Liver (tissue), 3 donors: ENCODE measurements around the gene IQUB.

Experiments
- CTCF ChIP-seq: fragments of 150-350 bp; IDR thresholded peaks from 2 replicates; pipeline ENCODE4 v1.5.1; 2017; ENCODE audit warnings: improper control_type of control experiment, low read depth, low read length; ENCODE audit not compliant: missing input control
- EGR1 ChIP-seq, 2 donors: IDR thresholded peaks; 2 replicates each; pipeline ENCODE4 v1.6.1; 2016 to 2018; ENCODE audit warnings: antibody characterized with exemption in 2 of 2, low read depth in 2 of 2
- FOXA1 ChIP-seq: IDR thresholded peaks from 2 replicates; pipeline ENCODE4 v1.6.1; 2016; ENCODE audit warnings: antibody characterized with exemption
- FOXA2 ChIP-seq: IDR thresholded peaks from 2 replicates; pipeline ENCODE4 v1.6.1; 2016; ENCODE audit warnings: antibody characterized with exemption
- GABPA ChIP-seq, 2 donors: IDR thresholded peaks in 1 of 2; conservative IDR thresholded peaks in 1 of 2; 2 replicates each; pipeline ENCODE4 v1.6.1; 2016; ENCODE audit warnings: antibody characterized with exemption in 2 of 2, mild to moderate bottlenecking in 1 of 2, moderate library complexity in 1 of 2
- HNF4G ChIP-seq: IDR thresholded peaks from 2 replicates; pipeline ENCODE4 v1.6.1; 2016; ENCODE audit warnings: antibody characterized with exemption
- JUND ChIP-seq, 2 donors: IDR thresholded peaks; 2 replicates each; pipeline ENCODE4 v1.6.1; 2016; ENCODE audit warnings: antibody characterized with exemption in 2 of 2
- MAX ChIP-seq: IDR thresholded peaks from 2 replicates; pipeline ENCODE4 v1.6.1; 2016; ENCODE audit warnings: antibody characterized with exemption
- NR2F2 ChIP-seq: IDR thresholded peaks from 2 replicates; pipeline ENCODE4 v1.6.1; 2016; ENCODE audit warnings: antibody characterized with exemption
- RAD21 ChIP-seq, 2 donors: IDR thresholded peaks; 2 replicates each; pipeline ENCODE4 v1.6.1; 2016; ENCODE audit warnings: antibody characterized with exemption in 2 of 2, mild to moderate bottlenecking in 2 of 2
- REST ChIP-seq: IDR thresholded peaks from 2 replicates; pipeline ENCODE4 v1.6.1; 2016; ENCODE audit warnings: antibody characterized with exemption, mild to moderate bottlenecking
- SP1 ChIP-seq: IDR thresholded peaks from 2 replicates; pipeline ENCODE4 v1.6.1; 2018; ENCODE audit warnings: antibody characterized with exemption, mild to moderate bottlenecking
- TAF1 ChIP-seq: conservative IDR thresholded peaks from 2 replicates; pipeline ENCODE4 v1.6.1; 2016; ENCODE audit warnings: antibody characterized with exemption, mild to moderate bottlenecking
- ZBTB33 ChIP-seq: IDR thresholded peaks from 2 replicates; pipeline ENCODE4 v1.6.1; 2016; ENCODE audit warnings: antibody characterized with exemption
- donor health status: healthy.
- donor health status: healthy.

- TF ChIP-seq EGR1 (IDR thresholded peaks at IDR 0.05; ENCODE audit: low read depth in 2 of 2) = no peak
- TF ChIP-seq CTCF = no peak
- TF ChIP-seq HNF4G = no peak
- TF ChIP-seq MAX = no peak
- no peak for TF ChIP-seq JUND (IDR thresholded peaks at IDR 0.05)
- no peak for TF ChIP-seq TAF1
- TF ChIP-seq RAD21 (IDR thresholded peaks at IDR 0.05) = no peak
- no peak for TF ChIP-seq GABPA (IDR thresholded peaks at IDR 0.05 in 1 of 2, conservative IDR thresholded peaks at IDR 0.05 in 1 of 2)
- no peak for TF ChIP-seq NR2F2
- TF ChIP-seq SP1 = no peak
- no peak for TF ChIP-seq REST
- no peak for TF ChIP-seq FOXA2
- no peak for TF ChIP-seq ZBTB33
- no peak for TF ChIP-seq FOXA1
These were observed 36.4 kb downstream of the IQUB start for GRCh38 chr7:123498031-123498430.
